GM20431 (cell line): Measurements from ENCODE around the gene CASZ1.

Experiments
- in situ Hi-C: fragments of 300-500 bp; cut with MseI, MboI; formaldehyde crosslinking; loops from one replicate; pipeline ENCODE4 v1.15.0; 2020; ENCODE audit warnings: low sequenced_read_pairs; ENCODE audit not compliant: unreplicated experiment

The CASZ1 gene

GRCh38 chr1:10796029-10796944 lies at the start of gene CASZ1:
CASZ1 (minus strand) TSS chr1:10796646; CDS start chr1:10693889, 102,757 bp downstream.
- in situ Hi-C loops = no loop called here

GRCh38 chr1:10843697-10844096 lies 47.3 kb upstream of the CASZ1 start:
- in situ Hi-C loops = no loop called here

GRCh38 chr1:10841118-10841517 lies 44.7 kb upstream of the CASZ1 start:
- in situ Hi-C loops = no loop called here

GRCh38 chr1:10839188-10839770 lies 42.8 kb upstream of the CASZ1 start:
- in situ Hi-C loops = no loop called here

DNA sequence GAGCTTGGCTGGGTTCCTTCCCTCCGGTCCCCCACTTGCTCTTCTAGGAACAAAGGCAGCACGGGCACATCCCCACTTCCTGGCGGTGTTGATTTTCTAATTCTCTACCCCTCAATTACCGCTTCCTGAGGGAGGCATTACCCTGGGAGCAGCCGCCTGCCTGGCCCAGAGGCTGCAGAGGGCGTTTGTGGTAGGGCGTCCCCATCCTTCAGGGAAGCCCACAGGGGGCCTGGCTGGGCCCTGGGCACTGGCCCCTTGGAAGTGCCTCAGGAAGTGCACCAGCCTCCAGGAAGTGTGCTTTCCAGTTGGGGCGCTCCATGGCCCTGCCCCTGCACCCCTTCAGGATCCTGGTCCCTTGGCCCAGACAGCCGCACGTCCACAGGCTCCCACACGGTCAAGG lies 42.1 kb upstream of the CASZ1 start:
- in situ Hi-C loops = no loop called here

GRCh38 chr1:10836726-10837125 lies 40.3 kb upstream of the CASZ1 start:
- in situ Hi-C loops = no loop called here

GRCh38 chr1:10835822-10836421 lies 39.5 kb upstream of the CASZ1 start:
- in situ Hi-C loops = no loop called here

DNA sequence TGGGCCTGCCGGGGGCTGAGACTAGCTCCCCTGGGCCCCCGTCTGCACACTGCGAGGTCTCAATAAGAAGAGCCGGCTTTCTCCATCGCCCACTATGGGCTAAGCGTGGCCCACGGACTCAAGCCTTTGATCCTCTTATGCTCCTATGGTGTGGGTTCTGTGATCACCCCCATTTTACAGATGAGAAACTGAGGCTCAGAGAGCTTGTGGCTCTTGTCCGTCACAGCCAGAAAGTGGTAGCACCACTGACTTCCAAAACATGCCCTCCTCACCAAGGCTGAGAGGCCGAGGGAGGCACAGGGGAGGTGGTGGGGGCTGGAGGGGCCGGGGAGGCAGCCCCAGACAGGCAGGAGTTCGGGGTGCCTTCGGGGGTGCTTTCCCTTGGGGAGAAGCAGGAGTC lies 39.0 kb upstream of the CASZ1 start:
- in situ Hi-C loops = no loop called here

GRCh38 chr1:10834770-10835412 lies 38.4 kb upstream of the CASZ1 start:
- in situ Hi-C loops = no loop called here

DNA sequence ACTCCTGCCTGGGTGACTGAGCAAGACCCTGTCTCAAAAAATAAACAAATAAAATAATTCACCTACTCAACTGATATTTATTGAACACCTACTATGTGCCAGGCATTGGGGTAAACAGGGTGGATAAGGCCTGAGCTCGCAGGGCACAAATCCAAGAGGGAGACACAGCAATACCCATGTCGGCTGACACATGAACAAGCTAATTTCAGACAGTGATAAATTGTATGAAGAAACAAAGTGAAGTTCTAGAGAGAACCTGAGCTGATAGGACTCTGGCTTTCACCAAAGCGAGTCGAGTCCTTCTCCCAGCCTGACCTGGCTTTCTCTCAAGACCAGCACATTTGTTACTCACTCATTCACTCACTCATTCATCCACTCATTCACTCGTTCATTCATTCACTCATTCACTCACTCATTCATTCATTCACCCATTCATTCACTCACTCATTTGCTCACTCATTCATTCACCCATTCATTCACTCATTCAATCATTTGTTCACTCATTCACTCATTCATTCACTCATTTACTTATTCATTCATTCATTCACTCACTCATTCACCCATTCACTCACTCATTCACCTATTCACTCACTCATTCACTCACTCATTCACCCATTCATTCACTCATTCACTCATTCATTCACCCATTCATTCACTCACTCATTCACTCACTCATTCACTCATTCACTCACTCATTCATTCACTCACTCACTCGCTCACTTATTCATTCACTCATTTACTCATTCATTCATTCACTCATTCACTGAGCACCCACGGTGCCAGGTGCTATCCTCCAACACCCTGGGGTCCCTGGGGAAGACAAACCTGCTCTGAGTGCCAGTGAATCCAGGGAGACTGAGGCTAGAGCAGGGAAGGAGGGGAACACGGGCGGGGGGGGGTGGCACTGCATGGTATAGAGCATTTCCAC lies 37.4 kb upstream of the CASZ1 start:
- in situ Hi-C loops = no loop called here

DNA sequence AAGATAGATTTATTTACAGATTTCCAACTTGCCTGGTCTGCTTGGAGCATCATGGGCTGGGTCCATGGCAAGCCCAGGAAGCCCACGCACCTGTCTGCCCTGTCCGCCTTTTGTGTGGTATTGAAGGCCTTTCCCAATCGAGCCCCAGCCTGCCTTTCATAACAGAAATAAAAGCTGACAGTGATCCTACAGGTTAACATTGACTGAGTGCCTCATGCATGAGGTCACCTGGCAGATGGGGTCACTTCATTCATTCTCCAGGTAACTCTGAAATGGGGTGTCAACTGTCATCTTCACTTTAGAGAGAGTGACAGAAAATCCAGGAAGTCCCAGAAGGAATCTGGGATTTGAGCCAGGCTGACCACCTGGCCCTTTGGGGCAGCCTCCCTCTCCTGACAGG lies 36.3 kb upstream of the CASZ1 start:
- in situ Hi-C loops = no loop called here

DNA sequence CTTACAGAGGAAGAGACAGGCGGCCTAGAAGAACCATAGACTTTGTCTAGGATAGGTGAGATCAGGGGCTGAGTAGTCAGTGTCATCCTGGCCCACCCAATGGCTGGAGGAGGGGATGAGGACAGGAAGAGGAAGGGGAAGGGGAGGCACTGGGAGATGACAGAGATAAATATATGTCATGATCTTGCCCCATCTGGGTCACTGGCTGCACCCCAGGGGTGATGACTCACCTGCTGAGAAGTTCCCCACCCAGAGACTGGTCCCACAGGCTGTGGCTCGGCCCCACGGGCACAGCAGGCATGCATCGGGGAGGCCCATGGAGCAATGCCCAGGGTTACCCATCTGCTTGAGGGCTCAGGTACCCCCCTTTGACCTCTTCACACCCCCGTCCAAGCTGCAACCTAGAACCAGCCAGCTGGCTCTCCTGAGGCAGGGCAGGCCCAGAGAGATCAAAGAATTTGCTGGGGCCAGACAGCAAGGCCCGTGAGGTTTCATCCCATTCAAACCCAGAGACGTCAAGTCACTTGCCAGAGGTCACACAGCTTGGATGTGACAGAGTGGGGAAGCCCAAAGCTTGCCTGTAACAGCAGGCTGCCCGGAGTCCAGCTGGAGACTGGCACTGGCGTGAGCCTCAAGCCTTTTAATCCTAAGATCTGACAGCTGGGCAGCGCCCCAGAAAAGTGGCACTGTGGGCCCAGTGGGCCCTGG lies 34.7 kb upstream of the CASZ1 start:
- in situ Hi-C loops = no loop called here

- in situ Hi-C loops = no loop called here
Measured at GRCh38 chr1:10829965-10830515, 33.6 kb upstream of the CASZ1 start.

GRCh38 chr1:10829067-10829818 lies 32.8 kb upstream of the CASZ1 start:
- in situ Hi-C loops = no loop called here

DNA sequence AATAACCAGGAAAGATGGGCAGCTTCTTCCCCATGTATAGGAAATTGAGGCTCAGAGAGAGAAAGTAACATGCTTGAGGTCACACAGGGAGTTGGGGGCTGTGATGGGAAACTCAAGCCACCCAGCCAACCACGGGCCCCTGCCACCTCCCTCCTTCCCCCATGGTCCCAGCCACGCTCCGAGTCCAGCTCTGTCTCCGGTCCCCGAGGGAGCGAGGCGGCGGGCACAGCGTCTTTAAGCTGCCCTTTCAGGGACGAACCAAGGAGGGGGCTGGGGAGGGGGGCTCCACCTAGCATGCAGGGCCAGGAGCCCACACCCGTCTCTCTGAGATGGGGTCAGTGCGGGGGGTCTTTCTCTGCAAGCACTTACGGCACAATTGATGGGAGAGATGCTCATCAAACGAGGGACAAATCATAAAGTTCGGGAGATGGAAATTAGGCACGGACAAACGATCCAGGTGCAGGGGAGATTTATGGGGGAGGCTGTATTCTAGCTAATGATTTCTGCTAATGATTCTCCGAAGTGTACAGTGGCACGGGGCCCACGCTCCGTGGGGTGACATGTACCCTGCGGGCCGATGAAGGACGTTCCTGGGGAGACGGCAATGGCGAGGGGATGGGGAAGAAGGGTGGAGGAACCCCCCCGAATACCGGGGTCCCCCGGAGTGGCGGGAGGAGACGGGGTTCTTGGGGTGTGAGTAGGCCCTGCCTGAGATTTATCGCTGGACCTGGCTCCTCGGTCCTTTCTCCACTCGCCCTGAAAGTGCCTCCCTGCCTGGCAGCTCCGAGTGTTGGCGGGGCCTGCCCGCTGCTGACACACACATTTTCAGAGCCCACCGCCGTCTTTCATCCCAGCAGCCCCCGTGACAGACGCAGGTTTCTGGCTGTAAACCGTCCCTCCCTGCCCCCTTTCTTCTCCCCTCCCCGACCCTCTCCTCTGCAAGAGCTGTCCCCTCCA lies 31.2 kb upstream of the CASZ1 start:
- in situ Hi-C loops = no loop called here

DNA sequence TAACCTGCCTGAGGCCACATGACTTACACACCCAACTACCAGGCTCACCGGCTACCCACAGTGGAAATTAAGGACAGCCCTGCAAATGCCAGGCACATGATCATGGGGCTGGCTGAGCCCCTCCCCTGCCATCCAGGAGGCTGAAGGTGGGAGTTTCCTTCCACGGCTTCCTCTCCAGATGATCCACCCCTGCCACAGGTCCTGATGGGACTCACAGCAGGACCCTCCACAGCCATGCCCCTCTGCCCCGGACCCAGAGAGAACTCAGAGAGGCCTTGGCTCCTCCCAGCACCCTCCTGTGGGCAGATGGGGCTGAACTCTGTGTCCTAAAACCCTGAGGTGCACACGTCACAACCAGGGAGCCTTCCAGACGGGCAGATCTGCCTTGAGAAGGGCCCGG lies 29.1 kb upstream of the CASZ1 start:
- in situ Hi-C loops = no loop called here
